Liver (tissue), 3 donors: ENCODE results near the gene ARHGEF19.

Source experiments
- RAD21 ChIP-seq, 2 donors: IDR thresholded peaks; 2 replicates each; pipeline ENCODE4 v1.6.1; 2016; ENCODE audit warnings: antibody characterized with exemption in 2 of 2, mild to moderate bottlenecking in 2 of 2
- RXRA ChIP-seq, 2 donors: IDR thresholded peaks; 2 replicates each; pipeline ENCODE4 v1.6.1; 2017 to 2018; ENCODE audit warnings: antibody characterized with exemption in 2 of 2, mild to moderate bottlenecking in 1 of 2
- SP1 ChIP-seq: IDR thresholded peaks from 2 replicates; pipeline ENCODE4 v1.6.1; 2018; ENCODE audit warnings: antibody characterized with exemption, mild to moderate bottlenecking
- TAF1 ChIP-seq: conservative IDR thresholded peaks from 2 replicates; pipeline ENCODE4 v1.6.1; 2016; ENCODE audit warnings: antibody characterized with exemption, mild to moderate bottlenecking
- YY1 ChIP-seq: IDR thresholded peaks from 2 replicates; pipeline ENCODE4 v1.6.1; 2016; ENCODE audit warnings: antibody characterized with exemption, mild to moderate bottlenecking
- TF ChIP-seq, protein P1 (sequence below): fragments of 150-350 bp; IDR thresholded peaks from 2 replicates; pipeline ENCODE4 v1.5.1; 2017; ENCODE audit warnings: improper control_type of control experiment, low read depth, low read length; ENCODE audit not compliant: missing input control
- TF ChIP-seq, protein P2 (sequence below): IDR thresholded peaks from 2 replicates; pipeline ENCODE4 v1.6.1; 2016; ENCODE audit warnings: antibody characterized with exemption, mild to moderate bottlenecking
- donor health status: healthy.
- donor health status: healthy.

DNA sequence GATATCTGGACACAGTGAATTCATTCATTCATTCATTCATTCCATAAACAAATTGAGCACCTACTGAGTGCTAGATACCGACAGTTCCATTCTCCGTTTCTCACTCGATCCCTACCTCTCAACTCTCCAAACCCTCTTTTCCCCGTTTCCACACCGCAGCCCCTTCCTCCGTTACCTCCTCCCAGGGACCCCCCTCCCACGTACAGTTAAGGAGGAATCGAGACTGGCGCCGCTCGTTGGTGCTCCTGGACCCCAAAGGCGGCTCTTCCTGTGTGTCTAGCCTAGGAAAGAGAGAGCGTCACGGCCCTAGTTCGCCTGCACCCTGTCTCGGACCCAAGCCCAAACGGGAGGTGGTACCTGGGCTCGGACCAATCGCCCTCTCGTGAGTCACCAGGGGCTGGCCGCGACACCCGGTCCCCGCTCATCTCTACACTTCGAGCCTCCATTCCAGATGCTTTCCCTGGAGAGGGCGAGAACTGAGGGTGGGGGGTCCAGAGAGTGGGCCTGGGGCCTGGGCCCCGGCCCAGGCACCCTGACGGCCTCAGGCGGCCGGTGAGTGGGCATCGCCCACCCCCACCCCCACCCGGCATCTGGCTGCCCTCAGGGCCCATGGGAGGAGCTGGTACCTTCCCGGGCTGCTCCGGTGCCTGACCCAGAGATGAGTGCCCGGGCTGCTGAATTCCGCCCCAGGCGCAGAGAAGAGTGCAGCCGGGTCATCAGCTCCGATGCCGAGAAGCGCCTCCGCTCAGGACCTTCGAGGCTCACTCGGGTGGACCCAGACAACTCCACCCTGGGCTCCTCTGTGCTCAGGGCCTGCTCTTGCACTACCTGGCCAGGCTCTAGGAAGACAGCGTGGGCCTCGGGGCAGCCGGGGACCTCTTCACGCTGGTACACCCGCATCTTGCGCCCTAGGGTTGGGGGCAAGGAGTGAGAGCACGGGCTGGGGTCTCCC lies 4.9 kb downstream of the ARHGEF19 start:
- TF ChIP-seq, protein P1, sequence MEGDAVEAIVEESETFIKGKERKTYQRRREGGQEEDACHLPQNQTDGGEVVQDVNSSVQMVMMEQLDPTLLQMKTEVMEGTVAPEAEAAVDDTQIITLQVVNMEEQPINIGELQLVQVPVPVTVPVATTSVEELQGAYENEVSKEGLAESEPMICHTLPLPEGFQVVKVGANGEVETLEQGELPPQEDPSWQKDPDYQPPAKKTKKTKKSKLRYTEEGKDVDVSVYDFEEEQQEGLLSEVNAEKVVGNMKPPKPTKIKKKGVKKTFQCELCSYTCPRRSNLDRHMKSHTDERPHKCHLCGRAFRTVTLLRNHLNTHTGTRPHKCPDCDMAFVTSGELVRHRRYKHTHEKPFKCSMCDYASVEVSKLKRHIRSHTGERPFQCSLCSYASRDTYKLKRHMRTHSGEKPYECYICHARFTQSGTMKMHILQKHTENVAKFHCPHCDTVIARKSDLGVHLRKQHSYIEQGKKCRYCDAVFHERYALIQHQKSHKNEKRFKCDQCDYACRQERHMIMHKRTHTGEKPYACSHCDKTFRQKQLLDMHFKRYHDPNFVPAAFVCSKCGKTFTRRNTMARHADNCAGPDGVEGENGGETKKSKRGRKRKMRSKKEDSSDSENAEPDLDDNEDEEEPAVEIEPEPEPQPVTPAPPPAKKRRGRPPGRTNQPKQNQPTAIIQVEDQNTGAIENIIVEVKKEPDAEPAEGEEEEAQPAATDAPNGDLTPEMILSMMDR = no peak
- TF ChIP-seq RXRA (IDR thresholded peaks at IDR 0.05) (no peak), SP1 (no peak), YY1 (no peak), TAF1 (no peak), RAD21 (IDR thresholded peaks at IDR 0.05) (no peak)
- TF ChIP-seq, protein P2, sequence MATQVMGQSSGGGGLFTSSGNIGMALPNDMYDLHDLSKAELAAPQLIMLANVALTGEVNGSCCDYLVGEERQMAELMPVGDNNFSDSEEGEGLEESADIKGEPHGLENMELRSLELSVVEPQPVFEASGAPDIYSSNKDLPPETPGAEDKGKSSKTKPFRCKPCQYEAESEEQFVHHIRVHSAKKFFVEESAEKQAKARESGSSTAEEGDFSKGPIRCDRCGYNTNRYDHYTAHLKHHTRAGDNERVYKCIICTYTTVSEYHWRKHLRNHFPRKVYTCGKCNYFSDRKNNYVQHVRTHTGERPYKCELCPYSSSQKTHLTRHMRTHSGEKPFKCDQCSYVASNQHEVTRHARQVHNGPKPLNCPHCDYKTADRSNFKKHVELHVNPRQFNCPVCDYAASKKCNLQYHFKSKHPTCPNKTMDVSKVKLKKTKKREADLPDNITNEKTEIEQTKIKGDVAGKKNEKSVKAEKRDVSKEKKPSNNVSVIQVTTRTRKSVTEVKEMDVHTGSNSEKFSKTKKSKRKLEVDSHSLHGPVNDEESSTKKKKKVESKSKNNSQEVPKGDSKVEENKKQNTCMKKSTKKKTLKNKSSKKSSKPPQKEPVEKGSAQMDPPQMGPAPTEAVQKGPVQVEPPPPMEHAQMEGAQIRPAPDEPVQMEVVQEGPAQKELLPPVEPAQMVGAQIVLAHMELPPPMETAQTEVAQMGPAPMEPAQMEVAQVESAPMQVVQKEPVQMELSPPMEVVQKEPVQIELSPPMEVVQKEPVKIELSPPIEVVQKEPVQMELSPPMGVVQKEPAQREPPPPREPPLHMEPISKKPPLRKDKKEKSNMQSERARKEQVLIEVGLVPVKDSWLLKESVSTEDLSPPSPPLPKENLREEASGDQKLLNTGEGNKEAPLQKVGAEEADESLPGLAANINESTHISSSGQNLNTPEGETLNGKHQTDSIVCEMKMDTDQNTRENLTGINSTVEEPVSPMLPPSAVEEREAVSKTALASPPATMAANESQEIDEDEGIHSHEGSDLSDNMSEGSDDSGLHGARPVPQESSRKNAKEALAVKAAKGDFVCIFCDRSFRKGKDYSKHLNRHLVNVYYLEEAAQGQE = no peak
